GM12865 (cell line): Measurements from ENCODE around the gene CNTNAP2.

Experiments used
- DNase-seq: peaks from one replicate; pipeline ENCODE4 v3.0.0; 2010; ENCODE audit warnings: low read depth
- H3K4me3 ChIP-seq: 2 replicates; pipeline ENCODE4 v1.5.1; 2011; ENCODE audit warnings: mild to moderate bottlenecking, low read depth, low read length, control low read depth
- CTCF ChIP-seq: IDR thresholded peaks from 2 replicates; pipeline ENCODE4 v1.5.1; 2011; ENCODE audit warnings: low read length, control low read depth, low read depth, inconsistent platforms; ENCODE audit not compliant: insufficient read depth; ENCODE audit errors: missing control alignments

Gene CNTNAP2

GRCh38 chr7:147829016-147829415 is 1712.4 kb downstream of the CNTNAP2 start:
- TF ChIP-seq CTCF: no peak
- H3K4me3 ChIP-seq: no peak overlapping the region
- no peak for DNase-seq

GRCh38 chr7:147833557-147833956 is 1717.0 kb downstream of the CNTNAP2 start:
- H3K4me3 ChIP-seq: no peak overlapping the region
- DNase-seq: no peak
- no peak for TF ChIP-seq CTCF

- no peak for DNase-seq
- H3K4me3 ChIP-seq: no peak overlapping the region
- no peak for TF ChIP-seq CTCF
Measured at GRCh38 chr7:147833970-147834369, 1717.4 kb downstream of the CNTNAP2 start.

- no peak for TF ChIP-seq CTCF
- no peak for DNase-seq
Measured at GRCh38 chr7:147852833-147853232, 1736.2 kb downstream of the CNTNAP2 start.

GRCh38 chr7:147857152-147858140 is 1740.8 kb downstream of the CNTNAP2 start:
- H3K4me3 ChIP-seq: no peak overlapping the region
- no peak for TF ChIP-seq CTCF
- no peak for DNase-seq

More at GRCh38 chr7:147852833-147853232, 1736.2 kb downstream of the CNTNAP2 start:
- no peak overlapping the region for H3K4me3 ChIP-seq

- TF ChIP-seq CTCF: no peak
- DNase-seq: no peak
- H3K4me3 ChIP-seq: no peak overlapping the region
Measured at GRCh38 chr7:147858421-147858820, 1741.8 kb downstream of the CNTNAP2 start.

GRCh38 chr7:147859033-147859432 is 1742.4 kb downstream of the CNTNAP2 start:
- DNase-seq: no peak
- TF ChIP-seq CTCF: no peak

More at GRCh38 chr7:147859033-147859432, 1742.4 kb downstream of the CNTNAP2 start:
- H3K4me3 ChIP-seq: no peak overlapping the region
